GM06990 (cell line): ENCODE data around the gene CEBPZOS.

Source experiments
- DNase-seq: peaks from one replicate; pipeline ENCODE4 v3.0.0-alpha.2; 2011; ENCODE audit not compliant: insufficient read length; ENCODE audit errors: extremely low read depth
- H3K27me3 ChIP-seq: replicated peaks from 2 replicates; pipeline ENCODE4 v1.6.0; 2011; ENCODE audit warnings: low read length; ENCODE audit not compliant: control insufficient read depth, insufficient read depth
- H3K36me3 ChIP-seq: 2 replicates; pipeline ENCODE4 v1.5.1; 2011; ENCODE audit warnings: low read length; ENCODE audit not compliant: control insufficient read depth, insufficient read depth
- H3K4me3 ChIP-seq: replicated peaks from 2 replicates; pipeline ENCODE4 v1.5.1; 2011; ENCODE audit warnings: low read depth, mild to moderate bottlenecking, control low read depth, low read length
- TF ChIP-seq, protein P1 (sequence below): IDR thresholded peaks from 2 replicates; pipeline ENCODE4 v1.5.1; 2011; ENCODE audit warnings: low read length, control low read depth, mild to moderate bottlenecking, inconsistent platforms; ENCODE audit not compliant: insufficient read depth, poor library complexity, severe bottlenecking

CEBPZOS gene

GRCh38 chr2:37171624-37171950 lies 24.7 kb upstream of the CEBPZOS start:
- H3K36me3 ChIP-seq: no peaks in the 10 kb centered on the region
- H3K27me3 ChIP-seq: no peaks in the 10 kb centered on the region
- H3K4me3 ChIP-seq: no peak overlapping the region
- TF ChIP-seq, protein P1, sequence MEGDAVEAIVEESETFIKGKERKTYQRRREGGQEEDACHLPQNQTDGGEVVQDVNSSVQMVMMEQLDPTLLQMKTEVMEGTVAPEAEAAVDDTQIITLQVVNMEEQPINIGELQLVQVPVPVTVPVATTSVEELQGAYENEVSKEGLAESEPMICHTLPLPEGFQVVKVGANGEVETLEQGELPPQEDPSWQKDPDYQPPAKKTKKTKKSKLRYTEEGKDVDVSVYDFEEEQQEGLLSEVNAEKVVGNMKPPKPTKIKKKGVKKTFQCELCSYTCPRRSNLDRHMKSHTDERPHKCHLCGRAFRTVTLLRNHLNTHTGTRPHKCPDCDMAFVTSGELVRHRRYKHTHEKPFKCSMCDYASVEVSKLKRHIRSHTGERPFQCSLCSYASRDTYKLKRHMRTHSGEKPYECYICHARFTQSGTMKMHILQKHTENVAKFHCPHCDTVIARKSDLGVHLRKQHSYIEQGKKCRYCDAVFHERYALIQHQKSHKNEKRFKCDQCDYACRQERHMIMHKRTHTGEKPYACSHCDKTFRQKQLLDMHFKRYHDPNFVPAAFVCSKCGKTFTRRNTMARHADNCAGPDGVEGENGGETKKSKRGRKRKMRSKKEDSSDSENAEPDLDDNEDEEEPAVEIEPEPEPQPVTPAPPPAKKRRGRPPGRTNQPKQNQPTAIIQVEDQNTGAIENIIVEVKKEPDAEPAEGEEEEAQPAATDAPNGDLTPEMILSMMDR: no peak
- no peak for DNase-seq

DNA sequence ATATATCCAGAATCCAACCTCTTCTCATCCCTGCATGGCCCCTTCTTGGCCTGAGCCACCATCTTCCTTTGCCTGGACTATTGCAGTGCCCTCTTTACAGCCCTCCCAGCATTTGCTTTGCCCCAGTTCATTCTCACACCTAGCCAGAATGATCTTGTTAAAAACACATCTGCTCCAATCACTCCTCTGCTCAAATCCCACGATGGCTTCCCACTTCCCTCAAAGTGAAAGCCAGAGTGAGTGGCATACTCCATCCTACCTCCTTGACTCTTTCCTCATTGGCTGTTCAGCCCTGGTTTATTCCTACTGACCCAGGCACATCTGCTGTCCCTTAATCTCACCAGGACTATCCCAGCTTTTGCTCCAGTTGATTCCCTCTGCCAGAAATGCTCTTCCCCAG lies 22.6 kb upstream of the CEBPZOS start:
- H3K27me3 ChIP-seq: no peaks in the 10 kb centered on the region
- TF ChIP-seq, protein P1: no peak
- DNase-seq: no peak
- H3K4me3 ChIP-seq: no peak overlapping the region
- H3K36me3 ChIP-seq: no peaks in the 10 kb centered on the region

DNA sequence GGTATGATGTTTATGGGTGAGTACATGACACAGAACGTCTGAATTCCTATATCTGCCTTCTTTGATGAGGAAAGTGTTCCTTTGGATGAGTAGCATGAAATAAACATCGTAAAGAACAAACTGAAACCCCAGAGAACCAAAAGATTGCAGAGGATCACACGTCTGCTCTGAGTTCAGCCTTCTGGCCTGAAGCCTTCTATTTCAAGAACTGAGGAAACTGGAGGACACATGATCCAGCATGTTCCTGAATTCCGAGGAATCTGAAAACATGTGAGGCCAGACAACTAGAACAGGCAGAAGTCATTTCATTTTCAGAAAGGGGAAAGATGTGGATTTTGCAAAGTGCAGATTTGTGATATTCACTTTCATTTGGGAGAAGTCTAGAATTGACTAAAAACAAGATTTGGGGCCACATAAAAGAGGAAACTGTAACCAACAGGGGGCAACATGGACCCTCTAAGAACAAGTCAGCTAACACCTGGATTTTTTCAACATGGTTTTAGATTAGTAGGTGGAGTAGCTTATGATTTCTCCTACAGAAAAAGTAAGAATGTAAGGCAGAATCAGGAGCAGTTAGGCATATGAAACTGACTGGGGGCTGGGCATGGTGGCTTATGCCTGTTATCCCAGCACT lies 16.2 kb upstream of the CEBPZOS start:
- Histone ChIP-seq H3K27me3 (no peaks in the 10 kb centered on the region), H3K36me3 (no peaks in the 10 kb centered on the region), H3K4me3 (no peak overlapping the region)
- TF ChIP-seq, protein P1: peak; percentile 11
- no peak for DNase-seq

DNA sequence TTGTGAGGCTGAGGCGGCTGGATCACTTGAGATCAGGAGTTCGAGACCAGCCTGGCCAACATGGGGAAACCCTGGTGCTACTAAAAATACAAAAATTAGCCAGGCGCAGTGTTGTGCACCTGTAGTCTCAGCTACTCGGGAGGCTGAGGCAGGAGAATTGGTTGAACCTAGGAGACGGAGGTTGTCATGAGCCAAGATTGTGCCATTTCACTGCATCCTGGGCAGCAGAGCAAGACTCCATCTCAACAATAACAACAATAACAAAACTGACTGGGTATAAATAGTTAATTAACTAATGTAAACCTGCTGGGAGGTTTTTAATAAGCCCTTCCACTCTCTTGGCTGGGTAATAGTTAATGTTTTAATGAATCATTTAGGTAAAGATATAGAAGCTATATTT lies 15.7 kb upstream of the CEBPZOS start:
- Histone ChIP-seq H3K36me3 (no peaks in the 10 kb centered on the region), H3K27me3 (no peaks in the 10 kb centered on the region), H3K4me3 (no peak overlapping the region)
- DNase-seq: no peak
- TF ChIP-seq, protein P1: no peak

DNA sequence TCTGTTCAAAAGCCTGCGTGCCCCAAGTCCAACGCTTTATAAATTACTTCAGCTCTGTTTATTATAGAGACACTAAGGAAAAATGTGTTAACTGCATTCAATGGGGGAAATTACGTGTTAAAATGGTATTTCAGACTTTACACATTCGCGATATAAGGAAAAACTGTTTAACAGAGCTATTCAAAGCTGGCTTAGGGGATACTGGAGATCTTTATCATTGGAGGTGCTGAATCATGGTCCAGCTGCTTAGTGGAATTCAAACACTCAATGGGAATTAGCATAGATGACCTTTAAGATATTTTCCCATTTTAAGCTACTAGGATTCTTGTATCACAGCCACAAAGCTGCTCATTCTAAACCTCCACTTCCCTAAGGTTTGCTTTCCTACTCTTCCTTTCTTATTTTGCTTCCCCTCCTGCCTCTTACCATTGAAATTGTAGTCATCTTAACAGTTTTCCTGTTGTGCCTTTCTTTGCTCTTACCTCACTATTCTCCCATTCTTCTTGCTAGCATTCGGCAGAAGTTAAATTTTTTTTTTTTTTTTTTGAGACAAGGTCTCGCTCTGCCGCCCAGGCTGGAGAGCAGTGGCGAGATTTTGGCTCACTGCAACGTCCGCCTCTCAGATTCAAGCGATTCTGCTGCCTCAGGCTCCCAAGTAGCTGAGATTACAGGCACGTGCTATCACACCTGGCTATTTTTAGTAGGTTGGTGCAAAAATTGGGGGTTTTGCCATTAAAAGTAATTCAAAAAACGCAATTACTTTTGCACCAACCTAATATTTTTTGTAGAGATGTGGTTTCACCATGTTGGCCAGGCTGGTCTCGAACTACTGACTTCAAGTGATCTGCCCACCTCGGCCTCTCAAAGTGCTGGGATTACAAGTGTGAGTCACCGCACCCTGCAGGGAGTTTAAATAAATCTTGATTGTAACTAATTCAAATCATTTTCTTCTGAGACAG lies 14.3 kb upstream of the CEBPZOS start:
- Histone ChIP-seq H3K27me3 (no peaks in the 10 kb centered on the region), H3K36me3 (no peaks in the 10 kb centered on the region), H3K4me3 (no peak overlapping the region)
- DNase-seq: no peak
- TF ChIP-seq, protein P1: no peak
